ENCODE measurements around the gene ACTN4. TPM values are rescaled to one million over a fixed set of nuclear protein-coding genes. Genes with fewer than 3 reads are reported as not detected.
"Not testable (repeated sequence)": the region's sequence is repeated elsewhere in the genome, so short reads cannot be mapped to it uniquely, and the experiment has no call there.

The ACTN4 gene
- total RNA-seq, 2 experiments from 2014 or later: 160 to 171 TPM

GRCh38 chr19:38631301-38631700 is 16.1 kb upstream of the ACTN4 start:
- not testable (repeated sequence) for H3K27ac Mint-ChIP-seq

GRCh38 chr19:38631811-38632475 is 15.5 kb upstream of the ACTN4 start:
- not testable (repeated sequence) for DNase-seq, H3K4me3 Mint-ChIP-seq, H3K9me3 Mint-ChIP-seq, H3K27me3 Mint-ChIP-seq, H3K27ac Mint-ChIP-seq
- Mint-ChIP-seq H3K4me1 (peaks cover 19% of the 10 kb centered on the region), H3K36me3 (peaks cover 37% of the 10 kb centered on the region)

More at GRCh38 chr19:38631301-38631700, 16.1 kb upstream of the ACTN4 start:
- Mint-ChIP-seq H3K36me3 (peaks cover 38% of the 10 kb centered on the region), H3K4me1 (peaks cover 15% of the 10 kb centered on the region)
- H3K27me3 Mint-ChIP-seq, DNase-seq, H3K4me3 Mint-ChIP-seq, H3K9me3 Mint-ChIP-seq: not testable (repeated sequence)

DNA sequence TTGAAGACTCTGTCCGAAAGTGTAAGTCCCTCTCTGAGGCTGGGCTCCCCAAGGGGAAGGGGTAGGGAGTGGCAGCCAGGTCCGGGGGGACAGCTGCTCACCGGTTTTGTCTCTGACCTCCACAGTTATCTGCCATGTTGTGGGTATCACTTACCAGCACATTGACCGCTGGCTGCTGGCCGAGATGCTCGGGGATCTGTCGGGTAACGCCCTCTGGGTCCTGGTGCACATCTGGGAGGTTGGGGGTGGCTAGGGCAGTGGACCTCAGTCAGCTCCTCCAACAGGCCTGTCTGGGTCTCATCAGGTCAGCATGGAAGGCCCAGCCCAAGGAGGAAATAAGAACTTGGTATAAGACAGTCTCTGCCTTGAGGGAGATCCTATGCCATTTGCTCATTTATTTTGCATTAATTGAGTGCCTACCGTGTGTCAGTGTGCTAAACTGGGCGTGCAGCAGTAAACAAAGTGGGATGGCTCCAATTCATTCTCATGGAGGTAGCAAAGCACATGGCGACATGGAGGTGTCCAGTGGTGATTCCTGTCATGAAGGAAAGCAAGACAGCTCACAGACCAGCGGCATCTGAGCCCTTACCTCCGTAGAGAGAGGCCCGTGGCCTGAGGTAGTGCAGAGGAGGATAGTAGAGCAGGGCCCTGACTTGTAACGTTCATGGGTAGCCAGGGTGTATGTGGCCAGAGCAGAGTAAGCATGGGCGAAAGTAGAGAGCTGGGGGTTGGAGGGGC is 14.8 kb upstream of the ACTN4 start:
- Mint-ChIP-seq H3K4me1 (peaks cover 25% of the 10 kb centered on the region), H3K9me3 (no peaks in the 10 kb centered on the region), H3K27ac (peak overlapping the region; percentile 31), H3K4me3 (no peak overlapping the region), H3K36me3 (peaks cover 39% of the 10 kb centered on the region), H3K27me3 (no peaks in the 10 kb centered on the region)
- no peak for DNase-seq

GRCh38 chr19:38634757-38635482 is 12.5 kb upstream of the ACTN4 start:
- Mint-ChIP-seq H3K27me3 (no peaks in the 10 kb centered on the region), H3K4me3 (no peak overlapping the region)

DNA sequence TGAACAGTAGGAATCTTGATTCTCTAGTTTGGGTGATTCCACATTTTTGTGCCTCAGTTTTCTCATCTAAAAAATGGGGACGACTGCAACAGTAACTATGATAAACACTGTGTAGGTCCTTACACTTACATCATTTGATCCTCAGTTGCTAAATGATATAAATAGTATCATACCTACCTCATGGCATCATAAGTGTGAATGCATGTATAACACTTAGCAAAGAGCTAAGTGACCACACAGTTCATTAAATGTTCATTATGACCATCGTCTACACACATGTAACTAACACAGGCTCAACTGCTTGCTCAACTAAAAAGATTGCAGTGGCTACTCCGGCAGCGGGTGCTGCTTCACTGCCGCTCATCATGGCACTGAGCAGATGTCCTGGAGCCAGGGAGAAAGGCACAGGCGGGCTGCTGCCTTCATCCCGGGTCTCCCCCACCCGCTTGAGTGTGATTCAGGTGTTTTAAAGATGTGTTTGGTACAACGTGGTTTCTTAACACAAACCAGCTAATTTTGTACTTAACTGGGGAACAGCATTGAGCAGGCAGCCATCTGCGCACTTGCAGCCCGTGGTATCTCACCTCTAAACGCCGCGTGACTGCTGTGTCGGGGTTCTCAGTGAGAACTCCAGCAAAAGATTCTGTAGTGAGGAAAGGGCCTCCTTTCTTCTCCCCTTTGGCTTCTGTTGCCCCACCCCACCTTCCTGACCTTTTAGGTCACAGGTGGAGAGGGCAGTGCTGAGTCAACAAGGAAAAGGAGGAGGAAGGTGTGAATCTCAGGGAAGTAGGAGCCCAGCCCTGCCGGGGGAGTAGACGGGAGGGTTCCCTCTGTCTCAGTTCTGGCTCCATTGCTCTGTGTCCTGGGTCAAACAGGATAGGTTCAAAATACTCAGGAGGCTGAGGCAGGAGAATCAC is 11.7 kb upstream of the ACTN4 start:
- H3K27ac Mint-ChIP-seq: peak overlapping the region; percentile 51
- H3K4me1 Mint-ChIP-seq: peaks cover 25% of the 10 kb centered on the region
- H3K9me3 Mint-ChIP-seq: no peaks in the 10 kb centered on the region
- H3K36me3 Mint-ChIP-seq: peaks cover 32% of the 10 kb centered on the region
- H3K4me3 Mint-ChIP-seq: no peak overlapping the region
- no peaks in the 10 kb centered on the region for H3K27me3 Mint-ChIP-seq
- DNase-seq: no peak

More at GRCh38 chr19:38634757-38635482, 12.5 kb upstream of the ACTN4 start:
- Mint-ChIP-seq H3K36me3 (peaks cover 32% of the 10 kb centered on the region), H3K9me3 (no peaks in the 10 kb centered on the region), H3K4me1 (peaks cover 25% of the 10 kb centered on the region), H3K27ac (no peak overlapping the region)
- peak; percentile 66 for DNase-seq

GRCh38 chr19:38638461-38638860 is 9.0 kb upstream of the ACTN4 start:
- no peak overlapping the region for H3K4me3 Mint-ChIP-seq
- H3K36me3 Mint-ChIP-seq: peaks cover 19% of the 10 kb centered on the region
- no peaks in the 10 kb centered on the region for H3K9me3 Mint-ChIP-seq
- H3K27ac Mint-ChIP-seq: no peak overlapping the region
- DNase-seq: no peak
- H3K4me1 Mint-ChIP-seq: peaks cover 24% of the 10 kb centered on the region
- no peaks in the 10 kb centered on the region for H3K27me3 Mint-ChIP-seq

DNA sequence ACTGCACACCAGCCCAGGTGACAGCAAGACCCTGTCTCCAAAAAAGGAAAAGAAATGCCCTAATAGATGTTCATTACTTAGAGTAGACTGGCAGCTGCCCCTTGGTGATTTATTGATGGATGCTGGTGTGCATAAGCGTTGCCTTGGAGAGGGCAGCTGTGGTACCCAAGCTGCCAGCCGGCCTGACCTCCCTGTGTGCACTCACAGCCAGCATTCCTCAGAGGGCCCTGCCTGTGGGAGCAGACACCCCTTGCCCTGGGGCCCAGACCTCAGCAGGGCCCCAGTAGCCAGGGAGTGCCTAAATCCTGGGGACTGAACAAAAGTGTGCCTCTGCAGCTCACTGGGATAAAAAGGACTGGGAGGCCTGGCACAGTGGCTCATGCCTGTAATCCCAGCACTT is 7.8 kb upstream of the ACTN4 start:
- Mint-ChIP-seq H3K9me3 (no peaks in the 10 kb centered on the region), H3K4me3 (no peak overlapping the region), H3K36me3 (peaks cover 15% of the 10 kb centered on the region), H3K27ac (no peak overlapping the region), H3K27me3 (no peaks in the 10 kb centered on the region), H3K4me1 (peaks cover 21% of the 10 kb centered on the region)
- no peak for DNase-seq

- DNase-seq: no peak
- Mint-ChIP-seq H3K4me3 (no peak overlapping the region), H3K36me3 (peaks cover 11% of the 10 kb centered on the region), H3K27ac (no peak overlapping the region), H3K4me1 (peaks cover 19% of the 10 kb centered on the region), H3K9me3 (no peaks in the 10 kb centered on the region), H3K27me3 (no peaks in the 10 kb centered on the region)
Observed at GRCh38 chr19:38640368-38640767, 7.1 kb upstream of the ACTN4 start.

- Mint-ChIP-seq H3K9me3 (no peaks in the 10 kb centered on the region), H3K27ac (no peak overlapping the region), H3K4me3 (no peak overlapping the region), H3K27me3 (no peaks in the 10 kb centered on the region), H3K4me1 (peaks cover 5% of the 10 kb centered on the region), H3K36me3 (peaks cover 3% of the 10 kb centered on the region)
- no peak for DNase-seq
Observed at GRCh38 chr19:38642176-38642575, 5.3 kb upstream of the ACTN4 start.

DNA sequence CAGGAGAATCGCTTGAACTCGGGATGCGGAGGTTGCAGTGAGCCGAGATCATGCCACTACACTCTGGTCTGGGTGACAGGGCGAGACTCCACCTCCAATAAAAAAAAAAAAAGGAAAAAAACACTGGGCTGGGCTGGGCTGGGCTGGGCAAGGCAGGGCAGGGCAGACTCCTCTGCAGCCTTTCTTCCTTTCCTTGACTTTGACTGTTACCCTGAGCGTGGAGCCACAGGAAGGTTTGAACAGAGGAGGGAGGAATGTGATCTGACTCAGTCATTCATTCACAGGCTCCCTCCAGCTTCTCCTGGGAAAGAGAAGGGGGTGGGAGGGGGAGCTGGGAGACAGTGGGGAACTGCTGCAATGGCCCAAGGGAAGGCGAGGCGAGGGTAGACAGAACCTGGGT is 2.7 kb upstream of the ACTN4 start:
- Mint-ChIP-seq H3K27ac (no peak overlapping the region), H3K4me1 (peaks cover 17% of the 10 kb centered on the region)

GRCh38 chr19:38647966-38648768 is 718 bp downstream of the ACTN4 start:
- H3K9me3 Mint-ChIP-seq: no peaks in the 10 kb centered on the region
- H3K4me3 Mint-ChIP-seq: peak overlapping the region; percentile 93
- peaks cover 34% of the 10 kb centered on the region for H3K4me1 Mint-ChIP-seq
- peaks cover 50% of the 10 kb centered on the region for H3K27me3 Mint-ChIP-seq
- no peak for DNase-seq
- peak overlapping the region; percentile 77 for H3K27ac Mint-ChIP-seq
- peaks cover 29% of the 10 kb centered on the region for H3K36me3 Mint-ChIP-seq

More for the DNA sequence above, 2.7 kb upstream of the ACTN4 start:
- no peak for DNase-seq
- peaks cover 19% of the 10 kb centered on the region for H3K27me3 Mint-ChIP-seq
- no peaks in the 10 kb centered on the region for H3K9me3 Mint-ChIP-seq
- H3K4me3 Mint-ChIP-seq: no peak overlapping the region
- peaks cover 16% of the 10 kb centered on the region for H3K36me3 Mint-ChIP-seq

DNA sequence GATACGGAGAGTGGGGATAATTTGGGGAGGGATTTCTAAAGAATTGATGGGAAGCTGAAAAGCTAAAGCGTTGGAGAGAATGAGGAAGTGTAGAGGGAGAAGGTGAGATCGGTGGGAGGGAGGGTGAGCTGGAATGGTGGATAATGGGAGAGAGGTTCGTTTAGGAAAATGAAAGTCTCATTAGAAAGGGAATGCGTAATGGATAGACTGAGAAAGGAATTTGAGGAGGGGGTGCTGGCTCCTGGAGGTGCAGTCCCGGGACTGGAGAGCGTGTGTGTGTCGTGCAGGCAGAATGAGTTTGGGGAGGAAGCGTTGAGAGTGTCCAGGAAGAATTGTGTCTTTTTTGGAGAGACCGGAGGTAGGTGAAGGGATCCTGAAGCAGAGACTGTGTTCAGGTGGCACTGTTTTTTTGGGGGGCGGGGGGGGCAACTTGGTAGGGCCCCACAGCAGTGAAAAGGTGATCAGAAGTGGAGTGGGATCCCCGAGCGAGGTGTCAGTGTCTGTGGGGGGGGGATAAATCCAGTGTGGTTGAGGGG is 1.4 kb downstream of the ACTN4 start:
- peaks cover 35% of the 10 kb centered on the region for H3K36me3 Mint-ChIP-seq
- no peak for DNase-seq
- peak overlapping the region; percentile 93 for H3K4me3 Mint-ChIP-seq
- peaks cover 56% of the 10 kb centered on the region for H3K27me3 Mint-ChIP-seq
- no peak overlapping the region for H3K27ac Mint-ChIP-seq
- H3K9me3 Mint-ChIP-seq: no peaks in the 10 kb centered on the region
- H3K4me1 Mint-ChIP-seq: peaks cover 38% of the 10 kb centered on the region

- Mint-ChIP-seq H3K4me3 (peak overlapping the region; percentile 93), H3K4me1 (peaks cover 41% of the 10 kb centered on the region), H3K36me3 (peaks cover 40% of the 10 kb centered on the region), H3K27me3 (peaks cover 57% of the 10 kb centered on the region), H3K9me3 (no peaks in the 10 kb centered on the region), H3K27ac (no peak overlapping the region)
- DNase-seq: no peak
Observed at GRCh38 chr19:38649305-38650171, 2.1 kb downstream of the ACTN4 start.
